A549 (cell line): ENCODE data around the gene TAS1R3. TPM values are rescaled to one million over a fixed set of nuclear protein-coding genes. Genes with fewer than 3 reads are reported as not detected.

ENCODE experiments used
- ATAC-seq, 2 experiments: fragments of 200-7000 bp in 1 of 2; fragments of >200 bp in 1 of 2; cut with Nextera tagmentation in 1 of 2; cut with Tn5 transposase in 1 of 2; 3 replicates each; pipeline versions ENCODE4 v1.8.0 to v1.9.1; 2018 to 2020; ENCODE audit warnings: mild to moderate bottlenecking in 1 of 2, moderate library complexity in 1 of 2
- CTCF ChIA-PET: fragments of 300-600 bp; sonication (Branson Sonifier 250); formaldehyde crosslinking; extraction: SDS; loops from one replicate; lab custom pipeline; 2021; ENCODE audit warnings: antibody characterized with exemption, inconsistent platforms; lab: Yijun Ruan, JAX
- POLR2A ChIA-PET: fragments of 350-600 bp; formaldehyde crosslinking; extraction: SDS; loops from one replicate; lab custom pipeline; 2021; ENCODE audit warnings: antibody characterized with exemption, inconsistent platforms; lab: Yijun Ruan, JAX
- DNase-seq, 2 experiments: peaks; one replicate each; pipeline versions ENCODE4 v3.0.0 to v3.0.0-alpha.2; 2011 to 2016; ENCODE audit warnings: low read depth in 1 of 2, low spot score in 1 of 2
- FAIRE-seq: peaks from 2 replicates; lab custom pipeline; 2011; peaks lifted over from hg19 to GRCh38; lab: Jason Lieb, UNC
- H3K27ac ChIP-seq, 2 experiments: fragments of >200 bp; sonication (Bioruptor Twin); formaldehyde crosslinking; 3 replicates each; pipeline ENCODE4 v1.5.1; 2016 to 2017
- H3K4me1 ChIP-seq: fragments of >200 bp; sonication (Bioruptor Twin); formaldehyde crosslinking; 3 replicates; pipeline ENCODE4 v1.6.1; 2016
- H3K4me2 ChIP-seq: fragments of >200 bp; sonication (Bioruptor Twin); formaldehyde crosslinking; 3 replicates; pipeline ENCODE4 v1.6.1; 2016
- H3K4me3 ChIP-seq: fragments of >200 bp; sonication (Bioruptor Twin); formaldehyde crosslinking; 3 replicates; pipeline ENCODE4 v1.5.1; 2016
- H3K9me3 ChIP-seq: fragments of >200 bp; sonication (Bioruptor Twin); formaldehyde crosslinking; 3 replicates; pipeline ENCODE4 v1.6.1; 2016
- CBX8 ChIP-seq: fragments of 200-600 bp; sonication (generic); IDR thresholded peaks from 2 replicates; pipeline ENCODE4 v1.6.1; 2016
- CEBPB ChIP-seq, 2 experiments: fragments of >200 bp in 1 of 2; sonication (Bioruptor Twin) in 1 of 2; formaldehyde crosslinking in 1 of 2; IDR thresholded peaks; 2 replicates each; pipeline ENCODE4 v1.6.1; 2012 to 2016
- CHD2 ChIP-seq: fragments of 150-350 bp; IDR thresholded peaks from 2 replicates; pipeline ENCODE4 v1.6.1; 2014; ENCODE audit warnings: low read length; ENCODE audit not compliant: partially characterized antibody
- CHD4 ChIP-seq: fragments of 200-600 bp; sonication (generic); IDR thresholded peaks from 2 replicates; pipeline ENCODE4 v1.6.1; 2016; ENCODE audit warnings: antibody characterized with exemption, mild to moderate bottlenecking, borderline replicate concordance
- CTCF ChIP-seq: fragments of >200 bp; sonication (Bioruptor Twin); formaldehyde crosslinking; IDR thresholded peaks from 3 replicates; pipeline ENCODE4 v1.5.1; 2016
- EHMT2 ChIP-seq: fragments of 200-600 bp; sonication (generic); IDR thresholded peaks from 2 replicates; pipeline ENCODE4 v1.6.1; 2016; ENCODE audit warnings: antibody characterized with exemption, low read depth, mild to moderate bottlenecking, moderate library complexity
- ELK1 ChIP-seq: fragments of 150-350 bp; IDR thresholded peaks from 2 replicates; pipeline ENCODE4 v1.6.1; 2014; ENCODE audit warnings: low read depth, mild to moderate bottlenecking, low read length
- EP300 ChIP-seq, 2 experiments: fragments of >200 bp; sonication (Bioruptor Twin); formaldehyde crosslinking; IDR thresholded peaks; 2 replicates in 1 of 2; 3 replicates in 1 of 2; pipeline ENCODE4 v1.6.1; 2016 to 2017
- FOSB ChIP-seq: fragments of 250-450 bp; sonication (Bioruptor Pico); IDR thresholded peaks from 2 replicates; pipeline ENCODE4 v1.5.0; 2020; ENCODE audit warnings: mild to moderate bottlenecking, moderate library complexity
- FOSL2 ChIP-seq, 2 experiments: fragments of 450-650 bp in 1 of 2; fragments of >200 bp in 1 of 2; sonication (Bioruptor Twin) in 1 of 2; formaldehyde crosslinking; IDR thresholded peaks; 2 replicates each; pipeline versions ENCODE4 v1.5.0 to v1.6.1; 2016 to 2020; ENCODE audit warnings: mild to moderate bottlenecking in 1 of 2, moderate library complexity in 1 of 2
- FOXS1 ChIP-seq: fragments of 250-450 bp; sonication (Bioruptor Pico); IDR thresholded peaks from 2 replicates; pipeline ENCODE4 v1.5.0; 2020; ENCODE audit warnings: mild to moderate bottlenecking, moderate library complexity
- HDAC2 ChIP-seq: fragments of 200-600 bp; sonication (generic); IDR thresholded peaks from 2 replicates; pipeline ENCODE4 v1.6.1; 2016
- HEYL ChIP-seq: fragments of 250-450 bp; sonication (Bioruptor Pico); IDR thresholded peaks from 2 replicates; pipeline ENCODE4 v1.8.0; 2021; ENCODE audit warnings: mild to moderate bottlenecking, moderate library complexity
- HOXA7 ChIP-seq: fragments of 250-450 bp; sonication (Bioruptor Pico); IDR thresholded peaks from 2 replicates; pipeline ENCODE4 v1.5.0; 2020; ENCODE audit warnings: mild to moderate bottlenecking, moderate library complexity
- JUN ChIP-seq, 2 experiments: fragments of >200 bp; sonication (Bioruptor Twin); formaldehyde crosslinking; IDR thresholded peaks; 2 replicates in 1 of 2; 3 replicates in 1 of 2; pipeline ENCODE4 v1.6.1; 2016 to 2017
- KDM5A ChIP-seq: fragments of 200-600 bp; sonication (generic); IDR thresholded peaks from 2 replicates; pipeline ENCODE4 v1.6.1; 2016; ENCODE audit warnings: antibody characterized with exemption, mild to moderate bottlenecking
- MAZ ChIP-seq: fragments of 150-350 bp; IDR thresholded peaks from 2 replicates; pipeline ENCODE4 v1.6.1; 2014; ENCODE audit warnings: antibody characterized with exemption, low read depth, low read length, borderline replicate concordance
- MYC ChIP-seq: IDR thresholded peaks from 2 replicates; pipeline ENCODE4 v1.6.1; 2012; ENCODE audit warnings: mild to moderate bottlenecking, inconsistent platforms, low read length, improper control_type of control experiment, borderline replicate concordance
- NFE2L2 ChIP-seq: fragments of 150-350 bp; conservative IDR thresholded peaks from 2 replicates; pipeline ENCODE4 v1.6.1; 2014; ENCODE audit warnings: low read length
- NPAS2 ChIP-seq: fragments of 250-450 bp; sonication (Bioruptor Pico); IDR thresholded peaks from 2 replicates; pipeline ENCODE4 v1.8.0; 2022; ENCODE audit warnings: mild to moderate bottlenecking, moderate library complexity, borderline replicate concordance
- RARB ChIP-seq: fragments of 250-450 bp; sonication (Bioruptor Pico); IDR thresholded peaks from 2 replicates; pipeline ENCODE4 v1.8.0; 2021; ENCODE audit warnings: mild to moderate bottlenecking, moderate library complexity
- REST ChIP-seq: fragments of 200-600 bp; sonication (generic); IDR thresholded peaks from 2 replicates; pipeline ENCODE4 v1.6.1; 2016; ENCODE audit warnings: antibody characterized with exemption, mild to moderate bottlenecking, moderate library complexity
- SMC3 ChIP-seq: fragments of >200 bp; sonication (Bioruptor Twin); formaldehyde crosslinking; IDR thresholded peaks from 3 replicates; pipeline ENCODE4 v1.6.1; 2018; ENCODE audit warnings: inconsistent platforms
- TP53 ChIP-seq: fragments of 250-450 bp; sonication (Bioruptor Pico); IDR thresholded peaks from 2 replicates; pipeline ENCODE4 v1.5.0; 2021; ENCODE audit warnings: mild to moderate bottlenecking, moderate library complexity
- ZSCAN20 ChIP-seq: fragments of 250-450 bp; sonication (Bioruptor Pico); IDR thresholded peaks from 2 replicates; pipeline ENCODE4 v1.8.0; 2022; ENCODE audit warnings: mild to moderate bottlenecking, moderate library complexity
- WGBS: methylation state at CpG from one replicate; pipeline ENCODE4 v1.1.6; 2017; ENCODE audit errors: missing lambda C conversion rate; 5-methylcytosine and 5-hydroxymethylcytosine counted together
- polyA plus RNA-seq, 4 experiments: library from polyadenylated mRNA; depleted of rRNA in 3 of 4; stranded (reverse); fragments of >200 nt; fragmentation: RNase III in 1 of 4; extraction: RNeasy Plus Mini Kit Qiagen cat#74134 plus additional on column Dnase treatment in 1 of 4; gene quantifications; 2 replicates in 3 of 4; 3 replicates in 1 of 4; pipeline ENCODE4 v1.2.3, GENCODE V29; 2011 to 2017
- TF ChIP-seq, protein P1 (sequence below): fragments of >200 bp; sonication (Bioruptor Twin); formaldehyde crosslinking; IDR thresholded peaks from 3 replicates; pipeline ENCODE4 v1.6.1; 2016
- TF ChIP-seq, protein P2 (sequence below): IDR thresholded peaks from 2 replicates; pipeline ENCODE4 v1.6.1; 2012

Gene TAS1R3
- polyA plus RNA-seq, 2 of the 4 experiments (the other 2 are of a cell fraction) = 0.05 to 0.15 TPM

- ATAC-seq = peak; percentile 3 to 9; a peak in 3 of 6 replicates
- no peaks in the 10 kb centered on the region for H3K9me3 ChIP-seq
- TF ChIP-seq EHMT2 (no peak), HDAC2 (no peak), EP300 (IDR thresholded peaks at IDR 0.05) (no peak), MAZ (no peak), FOSB (no peak), HOXA7 (CRISPR knock-in tag) (no peak), CHD4 (no peak), KDM5A (no peak), JUN (IDR thresholded peaks at IDR 0.05) (no peak), CTCF (no peak), CEBPB (IDR thresholded peaks at IDR 0.05) (no peak), MYC (no peak), TP53 (no peak)
- TF ChIP-seq, protein P1, sequence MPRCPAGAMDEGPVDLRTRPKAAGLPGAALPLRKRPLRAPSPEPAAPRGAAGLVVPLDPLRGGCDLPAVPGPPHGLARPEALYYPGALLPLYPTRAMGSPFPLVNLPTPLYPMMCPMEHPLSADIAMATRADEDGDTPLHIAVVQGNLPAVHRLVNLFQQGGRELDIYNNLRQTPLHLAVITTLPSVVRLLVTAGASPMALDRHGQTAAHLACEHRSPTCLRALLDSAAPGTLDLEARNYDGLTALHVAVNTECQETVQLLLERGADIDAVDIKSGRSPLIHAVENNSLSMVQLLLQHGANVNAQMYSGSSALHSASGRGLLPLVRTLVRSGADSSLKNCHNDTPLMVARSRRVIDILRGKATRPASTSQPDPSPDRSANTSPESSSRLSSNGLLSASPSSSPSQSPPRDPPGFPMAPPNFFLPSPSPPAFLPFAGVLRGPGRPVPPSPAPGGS = no peak
- TF ChIP-seq, protein P2, sequence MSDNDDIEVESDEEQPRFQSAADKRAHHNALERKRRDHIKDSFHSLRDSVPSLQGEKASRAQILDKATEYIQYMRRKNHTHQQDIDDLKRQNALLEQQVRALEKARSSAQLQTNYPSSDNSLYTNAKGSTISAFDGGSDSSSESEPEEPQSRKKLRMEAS = no peak
- no peak for FAIRE-seq
- 87% methylated on average over 11 of the region's 28 CpGs for WGBS
- peak overlapping the region; percentile 25; the same call in 1 of the 3 replicates for H3K4me2 ChIP-seq
- peak overlapping the region in 1 of 2 experiments; percentile 81; a peak in 3 of 6 replicates for H3K27ac ChIP-seq
- CTCF ChIA-PET = interaction anchor here (2.4 kb wide), 1 partner anchor 12 kb away, joined by 17 read pairs; no protein-coding TSS in a partner anchor
- no peak for DNase-seq
- peaks cover 24% of the 10 kb centered on the region; the same call in 2 of the 3 replicates for H3K4me1 ChIP-seq
- POLR2A ChIA-PET = no interaction called here
- H3K4me3 ChIP-seq = no peak overlapping the region
Observed at GRCh38 chr1:1359664-1360468, 28.8 kb downstream of the TAS1R3 start.

GRCh38 chr1:1360506-1361169 is 29.6 kb downstream of the TAS1R3 start:
- Histone ChIP-seq H3K27ac (peak overlapping the region in 1 of 2 experiments; percentile 81; a peak in 3 of 6 replicates), H3K4me2 (peak overlapping the region; percentile 25; the same call in 1 of the 3 replicates), H3K9me3 (no peaks in the 10 kb centered on the region), H3K4me1 (peaks cover 19% of the 10 kb centered on the region; the same call in 2 of the 3 replicates)
- ATAC-seq (peak; percentile 48 to 66; a peak in 5 of 6 replicates), FAIRE-seq (no peak)
- TF ChIP-seq TP53 (no peak), ZSCAN20 (CRISPR knock-in tag) (no peak), CBX8 (no peak), HEYL (no peak), SMC3 (no peak), ELK1 (no peak), CHD2 (no peak), EP300 (IDR thresholded peaks at IDR 0.05) (no peak), CHD4 (no peak), FOSL2 (IDR thresholded peaks at IDR 0.05) (no peak), FOSL2 (CRISPR knock-in tag; IDR thresholded peaks at IDR 0.05) (no peak; the same call in 1 of the 2 replicates), REST (no peak), NPAS2 (no peak), RARB (CRISPR knock-in tag) (no peak), MYC (no peak), NFE2L2 (no peak), FOXS1 (no peak)
- TF ChIP-seq, protein P2 = no peak
- TF ChIP-seq, all 56 proteins: peak for 0
- DNase-seq = peak in 1 of 2 experiments; percentile 41
- POLR2A ChIA-PET = no interaction called here
- CTCF ChIA-PET = interaction anchor here (2.4 kb wide), 1 partner anchor 11 kb away, joined by 17 read pairs; no protein-coding TSS in a partner anchor
- H3K4me3 ChIP-seq = no peak overlapping the region
- WGBS = 67% methylated on average over 17 of the region's 20 CpGs
